Stimulated activated CD8-positive, alpha-beta memory T cell treated with anti-CD3 and anti-CD28 coated beads, Interleukin-4, amount 100 ng/mL, for 4 hours (primary cell): Measurements from ENCODE around the gene ABHD17C.
"Not testable (repeated sequence)": the region's sequence is repeated elsewhere in the genome, so short reads cannot be mapped to it uniquely, and the experiment has no call there.

Experiments used
- DNase-seq, 2 donors: peaks; one replicate each; pipeline ENCODE4 v3.0.0-alpha.2; 2020; ENCODE audit warnings: low read depth in 2 of 2, low spot score in 1 of 2

ABHD17C gene

GRCh38 chr15:80695099-80695910 is at the start of gene ABHD17C:
Gene ABHD17C (plus strand): TSS chr15:80695310. CDS start chr15:80695430, 120 bp downstream.
- DNase-seq = no peak

DNA sequence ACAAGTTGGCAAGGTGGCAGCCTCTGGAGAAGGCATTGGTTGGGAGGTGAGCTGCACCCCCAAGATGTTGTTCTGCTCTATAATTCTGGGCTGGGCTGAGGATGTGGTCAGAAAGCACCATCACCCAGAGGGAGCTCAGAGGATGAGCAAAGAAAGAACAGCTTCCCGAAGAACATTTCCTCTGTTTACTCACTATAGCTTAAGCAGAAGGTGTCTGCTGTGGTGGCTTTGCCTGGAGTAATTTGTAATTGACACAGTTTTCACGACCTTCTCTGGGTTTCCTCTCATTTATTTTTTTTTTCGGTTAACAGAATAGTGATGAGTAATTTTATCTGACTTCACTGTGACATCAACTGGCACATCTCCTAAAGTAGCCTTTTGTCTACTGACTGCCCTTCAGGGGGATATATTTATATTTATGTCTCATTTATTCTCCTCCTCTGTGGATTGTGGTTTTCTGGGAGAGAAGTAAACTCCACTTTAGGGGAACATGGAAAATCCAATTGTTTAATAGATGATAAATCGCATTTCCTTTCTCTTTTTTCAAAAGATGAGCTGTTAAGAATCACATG is 49.5 kb upstream of the ABHD17C start:
- no peak for DNase-seq

DNA sequence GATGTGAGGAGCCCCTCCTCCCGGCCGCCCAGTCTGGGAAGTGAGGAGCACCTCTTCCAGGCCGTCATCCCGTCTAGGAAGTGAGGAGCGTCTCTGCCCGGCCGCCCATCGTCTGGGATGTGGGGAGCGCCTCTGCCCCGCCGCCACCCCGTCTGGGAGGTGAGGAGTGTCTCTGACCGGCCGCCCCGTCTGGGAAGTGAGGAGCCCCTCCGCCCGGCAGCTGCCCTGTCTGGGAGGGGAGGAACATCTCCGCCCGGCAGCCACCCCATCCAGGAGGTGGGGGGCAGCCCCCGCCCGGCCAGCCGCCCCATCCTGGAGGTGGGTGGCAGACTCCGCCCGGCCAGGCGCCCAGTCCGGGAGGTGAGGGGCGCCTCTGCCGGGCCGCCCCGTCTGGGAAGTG is 47.7 kb upstream of the ABHD17C start:
- DNase-seq = not testable (repeated sequence)

GRCh38 chr15:80654299-80654698 is 40.8 kb upstream of the ABHD17C start:
- no peak for DNase-seq

DNA sequence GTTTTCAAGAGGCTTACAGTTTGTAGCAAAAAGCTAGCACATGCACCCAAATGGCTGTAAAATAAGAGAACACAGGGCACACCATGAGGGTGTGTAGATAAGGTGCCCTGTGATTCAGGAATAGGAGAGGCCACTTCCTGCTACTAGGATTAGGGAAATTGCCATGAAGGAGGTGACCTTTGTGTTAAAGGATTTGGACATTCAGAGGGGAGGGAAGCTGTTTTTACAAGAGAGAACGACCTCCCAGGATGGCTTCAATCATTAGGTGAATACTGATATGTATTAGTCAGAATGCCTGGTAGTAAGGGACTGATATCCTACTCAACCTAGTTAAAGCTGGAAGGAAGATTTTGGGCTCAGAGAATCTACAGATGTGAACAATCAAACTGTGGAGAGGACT is 35.7 kb upstream of the ABHD17C start:
- no peak for DNase-seq

DNA sequence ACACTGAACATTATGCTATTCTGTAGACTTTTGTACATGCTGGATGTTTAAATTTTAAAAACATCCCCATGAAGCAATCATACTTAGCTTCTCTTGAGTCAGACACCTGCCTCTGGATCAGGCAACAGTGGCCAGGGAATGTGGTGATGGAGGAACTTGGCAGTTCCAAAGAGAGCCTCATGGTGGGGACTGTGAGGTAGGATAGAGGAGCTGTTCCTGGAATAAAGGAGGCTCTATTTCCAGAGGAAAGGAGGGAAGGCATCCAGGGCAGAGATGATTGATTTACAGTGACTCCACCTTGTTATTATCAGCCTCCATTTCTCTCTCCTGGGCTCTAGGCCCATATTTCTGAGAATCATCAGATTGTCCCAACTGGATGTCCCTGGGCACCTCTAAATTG is 35.0 kb upstream of the ABHD17C start:
- DNase-seq = no peak

- DNase-seq = no peak
These were observed 33.0 kb upstream of the ABHD17C start for GRCh38 chr15:80662129-80662528.

DNA sequence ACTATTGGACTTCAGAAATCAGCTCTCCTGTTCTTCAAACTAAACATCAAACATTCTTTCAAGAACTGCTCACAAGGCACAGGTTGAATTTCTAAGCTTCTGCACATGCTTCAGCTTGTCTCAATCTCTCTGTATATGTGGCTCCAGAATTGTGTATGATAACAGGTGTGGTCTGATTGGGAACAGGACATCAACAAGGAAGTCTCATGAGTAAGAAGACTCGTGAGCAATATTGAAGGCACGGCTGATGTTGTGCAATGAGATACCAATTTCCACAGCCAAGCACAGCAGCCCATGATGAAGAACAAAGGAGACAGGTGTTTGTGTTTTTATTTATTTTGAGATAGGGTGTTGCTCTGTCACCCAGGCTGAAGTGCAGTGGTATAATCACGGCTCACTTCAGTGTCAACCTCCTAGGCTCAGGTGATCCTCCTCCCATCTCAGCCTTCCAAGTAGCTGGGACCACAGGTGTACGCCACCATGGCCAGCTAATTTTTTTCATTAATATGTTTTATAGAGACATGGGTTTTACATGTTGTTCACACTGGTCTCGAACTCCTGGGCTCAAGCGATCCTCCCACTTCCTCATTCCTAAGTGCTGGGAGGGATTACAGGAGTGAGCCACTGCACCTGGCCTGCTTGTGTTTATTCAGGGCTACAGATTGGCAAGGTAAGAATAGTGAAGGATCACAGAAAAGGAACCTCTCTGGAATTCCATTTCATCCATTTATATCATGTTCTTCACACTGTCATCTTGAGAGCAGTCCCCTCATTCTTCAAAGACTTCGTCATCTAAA is 32.2 kb upstream of the ABHD17C start:
- DNase-seq = no peak

DNA sequence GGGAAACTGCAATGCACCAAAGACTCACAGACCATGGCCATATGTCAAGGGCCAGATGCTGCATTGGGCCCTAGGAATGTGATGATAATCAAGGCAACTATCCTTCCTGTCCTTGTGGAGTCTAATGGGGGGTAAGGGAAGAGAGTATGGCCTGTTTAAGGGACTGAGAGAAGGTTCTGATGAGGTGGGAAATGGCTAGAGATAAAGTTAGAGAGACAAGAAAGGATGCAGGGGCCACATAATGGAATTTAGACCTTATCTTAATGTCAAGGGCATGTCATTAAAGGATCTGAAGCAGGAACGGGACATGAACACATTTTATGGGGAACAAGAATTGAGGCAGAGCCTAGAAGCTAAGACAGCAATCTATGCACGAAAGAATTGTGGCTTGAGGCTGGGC is 30.0 kb upstream of the ABHD17C start:
- no peak for DNase-seq

DNA sequence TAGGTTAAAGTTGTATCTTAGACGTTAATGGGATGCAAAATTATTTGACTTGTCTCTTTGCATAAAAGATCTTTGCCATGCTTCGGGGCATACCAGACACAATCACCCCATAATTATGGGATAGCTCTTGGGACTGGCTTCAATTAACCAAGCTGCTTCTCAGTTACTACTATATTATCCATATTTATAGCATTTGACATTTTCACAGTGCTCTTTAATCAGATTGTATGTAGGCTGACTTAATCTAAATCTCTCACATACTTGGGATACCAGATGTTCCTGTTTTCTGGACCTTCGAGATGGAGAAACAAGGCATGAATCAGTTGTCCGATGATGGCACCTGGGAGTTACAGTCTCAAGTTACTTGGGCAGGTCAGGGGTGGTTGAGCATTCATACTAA is 27.2 kb upstream of the ABHD17C start:
- no peak for DNase-seq

GRCh38 chr15:80668546-80669236 is 26.4 kb upstream of the ABHD17C start:
- no peak for DNase-seq

- DNase-seq = no peak
These were observed 25.3 kb upstream of the ABHD17C start for GRCh38 chr15:80669663-80670273.

- DNase-seq = no peak
These were observed 21.4 kb upstream of the ABHD17C start for GRCh38 chr15:80673561-80674244.

DNA sequence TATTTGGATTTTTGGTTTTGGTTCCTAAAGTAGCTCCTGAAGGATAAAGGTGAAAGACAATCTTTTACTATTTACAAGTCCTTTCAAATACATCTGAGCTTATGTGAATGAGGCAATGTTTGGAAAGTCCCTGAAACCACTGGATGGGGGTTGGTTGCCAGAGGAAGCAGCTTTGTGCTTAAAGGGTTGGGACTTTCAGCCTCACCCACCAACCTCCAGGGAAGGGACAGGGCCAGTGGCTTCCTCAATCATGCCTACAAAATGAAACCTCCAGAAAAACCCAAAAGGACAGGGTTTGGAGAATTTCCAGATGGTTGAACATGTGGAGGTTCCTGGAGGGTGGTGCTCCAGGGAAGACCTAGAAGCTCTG is 20.9 kb upstream of the ABHD17C start:
- DNase-seq = no peak

DNA sequence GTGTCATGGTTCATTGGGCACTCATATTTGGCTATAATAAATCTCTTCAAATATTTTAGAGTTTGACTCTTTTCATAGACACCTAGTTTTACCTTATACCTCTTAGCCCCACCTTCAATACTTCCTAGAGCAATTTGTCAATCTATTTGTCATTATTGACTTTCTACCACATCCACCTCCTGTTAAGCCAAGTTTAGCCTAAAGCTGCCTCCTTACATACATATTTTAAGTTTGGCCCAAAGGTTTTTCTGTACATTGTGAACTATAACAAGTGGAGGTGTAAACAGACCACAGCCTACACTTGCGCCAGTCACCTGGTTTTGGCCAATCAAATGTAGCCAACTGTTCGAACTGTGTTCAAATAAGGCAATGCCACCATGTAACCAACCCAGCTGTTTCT is 18.1 kb upstream of the ABHD17C start:
- no peak for DNase-seq

GRCh38 chr15:80679167-80679803 is 15.8 kb upstream of the ABHD17C start:
- DNase-seq = no peak

GRCh38 chr15:80679804-80680175 is 15.3 kb upstream of the ABHD17C start:
- no peak for DNase-seq

GRCh38 chr15:80682201-80682600 is 12.9 kb upstream of the ABHD17C start:
- DNase-seq = no peak

DNA sequence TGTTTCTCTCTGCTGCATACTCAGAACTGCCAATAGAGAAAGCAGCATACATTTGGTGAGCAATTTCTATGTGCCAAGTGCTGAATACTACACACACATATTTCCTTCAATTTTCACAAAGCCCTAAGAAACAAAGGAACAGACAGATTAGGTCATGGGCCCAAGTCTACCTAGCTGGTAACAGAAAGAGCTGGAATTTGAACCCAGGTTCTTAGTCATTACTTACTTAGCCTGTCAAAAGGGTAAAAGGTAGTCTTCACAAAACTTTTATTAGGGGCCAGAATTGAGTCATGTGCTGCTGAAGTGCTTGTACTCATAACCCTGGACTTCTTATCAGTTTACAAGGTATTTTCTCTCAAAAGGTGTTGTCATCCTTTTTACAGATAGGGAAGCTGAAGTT is 10.4 kb upstream of the ABHD17C start:
- no peak for DNase-seq

DNA sequence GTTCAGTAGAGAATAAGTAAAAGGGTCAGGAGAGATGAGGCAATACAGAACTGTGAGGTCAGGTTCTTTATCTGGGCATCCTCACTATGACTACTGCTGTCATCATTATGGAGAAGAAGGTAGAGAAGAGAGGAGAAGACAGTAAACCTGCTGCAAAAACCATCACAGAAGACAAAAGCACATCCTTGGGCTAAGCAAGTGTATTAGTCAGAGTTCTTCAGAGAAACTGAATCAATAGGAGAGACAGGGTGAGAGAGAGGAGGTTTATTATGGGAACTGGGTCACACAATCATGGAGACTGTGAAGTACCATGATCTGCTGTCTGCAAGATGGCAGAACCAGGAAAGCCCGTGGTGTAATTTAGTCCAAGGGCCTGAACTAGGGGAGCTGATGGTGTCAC is 9.5 kb upstream of the ABHD17C start:
- no peak for DNase-seq
